Suppressor macrophage treated with lipopolysaccharide for 1 hour (primary cell): ENCODE results near the gene LRRC75A.
"Not testable (repeated sequence)": the region's sequence is repeated elsewhere in the genome, so short reads cannot be mapped to it uniquely, and the experiment has no call there.

ENCODE experiments used
- DNase-seq, 3 donors: peaks; one replicate each; pipeline ENCODE4 v3.0.0-alpha.2; 2020 to 2022

Gene LRRC75A

GRCh38 chr17:16491703-16492612 lies at the start of gene LRRC75A:
Gene LRRC75A, minus strand, starts transcription at chr17:16492193. Its CDS starts 203 bp downstream, at chr17:16491990.
- DNase-seq: peak; percentile 59 to 92 (median 80)

- DNase-seq: no peak
Observed at GRCh38 chr17:16537130-16537458, 45.1 kb upstream of the LRRC75A start.

GRCh38 chr17:16534236-16534635 lies 42.2 kb upstream of the LRRC75A start:
- DNase-seq: no peak

GRCh38 chr17:16529906-16530305 lies 37.9 kb upstream of the LRRC75A start:
- no peak for DNase-seq

GRCh38 chr17:16527298-16527697 lies 35.3 kb upstream of the LRRC75A start:
- DNase-seq: no peak

GRCh38 chr17:16525556-16525955 lies 33.6 kb upstream of the LRRC75A start:
- not testable (repeated sequence) for DNase-seq

GRCh38 chr17:16521070-16521727 lies 29.2 kb upstream of the LRRC75A start:
- DNase-seq: peak; percentile 88 to 94 (median 89)

- DNase-seq: no peak
Observed at GRCh38 chr17:16519021-16519420, 27.0 kb upstream of the LRRC75A start.

GRCh38 chr17:16517477-16517876 lies 25.5 kb upstream of the LRRC75A start:
- peak in 1 of 3 donors; percentile 24 for DNase-seq

GRCh38 chr17:16516594-16517051 lies 24.6 kb upstream of the LRRC75A start:
- peak; percentile 77 to 82 (median 79) for DNase-seq

GRCh38 chr17:16515933-16516332 lies 23.9 kb upstream of the LRRC75A start:
- DNase-seq: peak in 2 of 3 donors; percentile 40 to 47

- DNase-seq: peak in 2 of 3 donors; percentile 24 to 37
Observed at GRCh38 chr17:16513873-16514272, 21.9 kb upstream of the LRRC75A start.

GRCh38 chr17:16512011-16512410 lies 20.0 kb upstream of the LRRC75A start:
- DNase-seq: no peak

- DNase-seq: no peak
Observed at GRCh38 chr17:16511593-16511992, 19.6 kb upstream of the LRRC75A start.

- DNase-seq: no peak
Observed at GRCh38 chr17:16507918-16508533, 16.0 kb upstream of the LRRC75A start.

- DNase-seq: no peak
Observed at GRCh38 chr17:16506188-16506587, 14.2 kb upstream of the LRRC75A start.

GRCh38 chr17:16504984-16505383 lies 13.0 kb upstream of the LRRC75A start:
- DNase-seq: no peak

GRCh38 chr17:16496820-16497489 lies 5.0 kb upstream of the LRRC75A start:
- no peak for DNase-seq

GRCh38 chr17:16495980-16496819 lies 4.2 kb upstream of the LRRC75A start:
- DNase-seq: no peak

- no peak for DNase-seq
Observed at GRCh38 chr17:16495561-16495960, 3.6 kb upstream of the LRRC75A start.

- no peak for DNase-seq
Observed at GRCh38 chr17:16494059-16494458, 2.1 kb upstream of the LRRC75A start.

GRCh38 chr17:16493531-16494046 lies 1.6 kb upstream of the LRRC75A start:
- no peak for DNase-seq
